H1 (cell line): ENCODE measurements around the gene TMEM156. TPM values are rescaled to one million over a fixed set of nuclear protein-coding genes. Genes with fewer than 3 reads are reported as not detected.

Source experiments
- CTCF ChIA-PET: fragments of 300-600 bp; sonication (Branson Sonifier 250); formaldehyde crosslinking; loops from one replicate; lab custom pipeline; 2021; ENCODE audit not compliant: partially characterized antibody; lab: Charles Lee
- POLR2A ChIA-PET: fragments of 300-600 bp; sonication (Branson Sonifier 250); formaldehyde crosslinking; loops from one replicate; lab custom pipeline; 2021; ENCODE audit warnings: inconsistent platforms; ENCODE audit not compliant: partially characterized antibody; lab: Charles Lee
- DNase-seq, 2 experiments: peaks; one replicate each; pipeline versions ENCODE4 v3.0.0 to v3.0.0-alpha.2; 2010 to 2022; ENCODE audit warnings: low spot score in 2 of 2, low read depth in 1 of 2, mixed read lengths in 1 of 2
- FAIRE-seq: peaks from 2 replicates; lab custom pipeline; 2011; peaks lifted over from hg19 to GRCh38; lab: Jason Lieb, UNC
- H2AFZ ChIP-seq: 2 replicates; pipeline ENCODE4 v1.8.1; 2012; ENCODE audit warnings: low read length, inconsistent platforms
- H2AK5ac ChIP-seq: 2 replicates; pipeline ENCODE4 v1.6.1; 2013; ENCODE audit warnings: low read depth, low read length
- H2BK120ac ChIP-seq: replicated peaks from 2 replicates; pipeline ENCODE3; 2013; ENCODE audit warnings: low read depth, low read length, inconsistent platforms
- H2BK12ac ChIP-seq: 2 replicates; pipeline ENCODE4 v1.6.1; 2013; ENCODE audit warnings: low read depth, low read length
- H2BK15ac ChIP-seq: 2 replicates; pipeline ENCODE4 v1.6.1; 2013; ENCODE audit warnings: low read length
- H2BK20ac ChIP-seq: 2 replicates; pipeline ENCODE4 v1.6.1; 2013; ENCODE audit warnings: low read length
- H2BK5ac ChIP-seq: 2 replicates; pipeline ENCODE4 v1.6.1; 2013; ENCODE audit warnings: low read depth, low read length
- H3K14ac ChIP-seq: 2 replicates; pipeline ENCODE4 v1.6.1; 2013; ENCODE audit warnings: inconsistent platforms; ENCODE audit not compliant: insufficient read length
- H3K18ac ChIP-seq: 2 replicates; pipeline ENCODE4 v1.6.1; 2013; ENCODE audit warnings: low read length; ENCODE audit errors: extremely low read depth
- H3K23ac ChIP-seq: 2 replicates; pipeline ENCODE4 v1.6.1; 2013; ENCODE audit warnings: inconsistent platforms; ENCODE audit not compliant: insufficient read length
- H3K23me2 ChIP-seq: 2 replicates; pipeline ENCODE4 v1.6.1; 2013; ENCODE audit warnings: low read depth, low read length
- H3K27ac ChIP-seq: 2 replicates; pipeline ENCODE4 v1.6.1; 2011; ENCODE audit warnings: low read depth, low read length, inconsistent platforms
- H3K27me3 ChIP-seq, 4 experiments: replicated peaks in 1 of 4; 1 replicate in 1 of 4; 2 replicates in 3 of 4; pipeline versions ENCODE4 v1.6.1 to v1.8.1; 2011 to 2013; ENCODE audit warnings: low read length in 3 of 4, mild to moderate bottlenecking in 3 of 4, inconsistent platforms in 2 of 4, mixed read lengths in 2 of 4, moderate library complexity in 1 of 4; ENCODE audit not compliant: control insufficient read depth in 3 of 4, insufficient read depth in 3 of 4; ENCODE audit errors: extremely low read depth in 1 of 4
- H3K36me3 ChIP-seq, 4 experiments: 2 replicates each; pipeline versions ENCODE4 v1.6.1 to v1.8.1; 2011 to 2013; ENCODE audit warnings: mild to moderate bottlenecking in 4 of 4, low read length in 3 of 4, moderate library complexity in 2 of 4, control low read depth in 1 of 4, inconsistent platforms in 1 of 4; ENCODE audit not compliant: insufficient read depth in 4 of 4, control insufficient read depth in 2 of 4
- H3K4ac ChIP-seq: replicated peaks from 2 replicates; pipeline ENCODE3; 2013; ENCODE audit warnings: low read length, low read depth, mixed read lengths, inconsistent platforms; ENCODE audit not compliant: insufficient read length
- H3K4me1 ChIP-seq, 4 experiments: replicated peaks in 1 of 4; 1 replicate in 1 of 4; 2 replicates in 3 of 4; pipeline versions ENCODE4 v1.6.1 to v1.8.1; 2011 to 2013; ENCODE audit warnings: low read length in 3 of 4, inconsistent platforms in 2 of 4, mixed read lengths in 1 of 4; ENCODE audit not compliant: insufficient read depth in 4 of 4, control insufficient read depth in 3 of 4
- H3K4me2 ChIP-seq, 2 experiments: 2 replicates each; pipeline versions ENCODE4 v1.6.1 to v1.8.1; 2011 to 2013; ENCODE audit warnings: low read depth in 2 of 2, low read length in 2 of 2, control low read depth in 1 of 2, inconsistent platforms in 1 of 2, mild to moderate bottlenecking in 1 of 2; ENCODE audit not compliant: insufficient read depth in 1 of 2
- H3K4me3 ChIP-seq, 4 experiments: fragments of 200-600, 300-600 bp in 1 of 4; sonication (generic), shearing (Covaris generic), sonication (Bioruptor Twin) in 1 of 4; 2 replicates each; pipeline versions ENCODE4 v1.5.1 to v1.8.1; 2011 to 2016; ENCODE audit warnings: low read length in 4 of 4, low read depth in 3 of 4, control low read depth in 2 of 4, inconsistent platforms in 2 of 4, mild to moderate bottlenecking in 2 of 4, mixed read lengths in 1 of 4, moderate library complexity in 1 of 4; ENCODE audit not compliant: insufficient read depth in 2 of 4; ENCODE audit errors: extremely low read depth in 1 of 4
- H3K56ac ChIP-seq: replicated peaks from 2 replicates; pipeline ENCODE3; 2013; ENCODE audit warnings: low read depth, mild to moderate bottlenecking, mixed read lengths, low read length, inconsistent platforms; ENCODE audit not compliant: insufficient read length
- H3K79me1 ChIP-seq: 2 replicates; pipeline ENCODE4 v1.6.1; 2013; ENCODE audit warnings: low read depth, low read length, control low read depth
- H3K79me2 ChIP-seq, 2 experiments: 2 replicates each; pipeline versions ENCODE4 v1.6.1 to v1.8.1; 2012 to 2013; ENCODE audit warnings: low read length in 2 of 2, mild to moderate bottlenecking in 2 of 2, inconsistent platforms in 1 of 2; ENCODE audit not compliant: insufficient read depth in 2 of 2, control insufficient read depth in 1 of 2
- H3K9ac ChIP-seq, 4 experiments: replicated peaks in 1 of 4; 1 replicate in 1 of 4; 2 replicates in 3 of 4; pipeline versions ENCODE4 v1.6.1 to v1.8.1; 2011 to 2013; ENCODE audit warnings: low read depth in 3 of 4, low read length in 3 of 4, control low read depth in 2 of 4, mild to moderate bottlenecking in 2 of 4, moderate library complexity in 2 of 4, inconsistent platforms in 1 of 4; ENCODE audit errors: extremely low read depth in 1 of 4
- H3K9me3 ChIP-seq, 2 experiments: 2 replicates each; pipeline versions ENCODE4 v1.6.1 to v1.8.1; 2012 to 2013; ENCODE audit warnings: mild to moderate bottlenecking in 2 of 2, moderate library complexity in 2 of 2, control low read depth in 1 of 2, inconsistent platforms in 1 of 2, low read depth in 1 of 2, low read length in 1 of 2, mixed read lengths in 1 of 2; ENCODE audit not compliant: insufficient read depth in 2 of 2
- H4K20me1 ChIP-seq, 2 experiments: replicated peaks in 1 of 2; 2 replicates each; pipeline versions ENCODE3 to v1.8.1; 2011 to 2013; ENCODE audit warnings: inconsistent platforms in 2 of 2, low read length in 2 of 2, mild to moderate bottlenecking in 1 of 2; ENCODE audit not compliant: insufficient read depth in 2 of 2, control insufficient read depth in 1 of 2
- H4K5ac ChIP-seq: 2 replicates; pipeline ENCODE4 v1.6.1; 2013; ENCODE audit warnings: low read length, low read depth, mixed read lengths, inconsistent platforms; ENCODE audit not compliant: insufficient read length
- H4K8ac ChIP-seq: 2 replicates; pipeline ENCODE4 v1.8.0; 2013; ENCODE audit warnings: mild to moderate bottlenecking, moderate library complexity, low read length, inconsistent platforms; ENCODE audit not compliant: insufficient read depth; ENCODE audit errors: extremely low read depth
- H4K91ac ChIP-seq: replicated peaks from 2 replicates; pipeline ENCODE3; 2013; ENCODE audit warnings: low read length, mixed read lengths, inconsistent platforms; ENCODE audit not compliant: insufficient read length
- EP300 ChIP-seq, 2 experiments: IDR thresholded peaks; 1 replicate in 1 of 2; 2 replicates in 1 of 2; pipeline ENCODE4 v1.6.1; 2011 to 2012; ENCODE audit warnings: low read depth in 2 of 2, low read length in 2 of 2, mild to moderate bottlenecking in 2 of 2, borderline replicate concordance in 1 of 2, inconsistent platforms in 1 of 2, moderate library complexity in 1 of 2
- KDM1A ChIP-seq: fragments of 200-600, 300-600 bp; sonication (generic); IDR thresholded peaks from 2 replicates; pipeline ENCODE4 v1.7.1; 2016; ENCODE audit warnings: mild to moderate bottlenecking, low read length, borderline replicate concordance
- WGBS, 2 experiments: shearing (Covaris generic) in 1 of 2; methylation state at CpG; one replicate each; pipeline versions ENCODE4 v1.1.6 to v1.1.7; 2013 to 2015; ENCODE audit warnings: low lambda C conversion rate in 2 of 2, mixed read lengths in 2 of 2, inconsistent platforms in 1 of 2, low coverage in 1 of 2, missing lambda C conversion rate in 1 of 2; ENCODE audit not compliant: insufficient replicate concordance in 2 of 2, insufficient coverage in 1 of 2, insufficient read length in 1 of 2; ENCODE audit errors: extremely low coverage in 1 of 2, missing lambda C conversion rate in 1 of 2; 5-methylcytosine and 5-hydroxymethylcytosine counted together
- polyA plus RNA-seq, 7 experiments: library from polyadenylated mRNA; depleted of rRNA in 3 of 7; stranded (reverse) in 5 of 7; unstranded in 2 of 7; fragments of >200 nt in 5 of 7; fragments of 200-250 nt in 2 of 7; gene quantifications; 1 replicate in 5 of 7; 2 replicates in 1 of 7; 4 replicates in 1 of 7; pipeline versions ENCODE4 v1.2.1 to v1.2.3, GENCODE V29; 2011 to 2013; ENCODE audit warnings: missing spikeins in 2 of 7, mixed read lengths in 2 of 7
- total RNA-seq: library from RNA; stranded (reverse); fragmentation: NEBNext Ultra II Directional; extraction: Animal tissue kit (Norgen Biotek cat#: 25700); gene quantifications from 2 replicates; pipeline ENCODE4 v1.2.1, GENCODE V29; 2021

Gene TMEM156
- total and polyA plus RNA-seq, 2 of the 8 experiments (the other 6 are each of a cell fraction or from before 2014, with no cell fraction given): not detected

GRCh38 chr4:39024311-39024865 lies 7.8 kb downstream of the TMEM156 start:
- no peak overlapping the region for H4K91ac ChIP-seq

More at GRCh38 chr4:39024311-39024865, 7.8 kb downstream of the TMEM156 start:
- H3K9me3 ChIP-seq: no peaks in the 10 kb centered on the region
- no peak overlapping the region for H4K5ac ChIP-seq
- no peak overlapping the region for H2BK120ac ChIP-seq
- no peak overlapping the region for H3K27ac ChIP-seq
- no peak overlapping the region for H3K18ac ChIP-seq
- no peak overlapping the region for H3K4ac ChIP-seq
- CTCF ChIA-PET: no interaction called here
- H3K36me3 ChIP-seq: no peaks in the 10 kb centered on the region
- no peak overlapping the region for H2AFZ ChIP-seq
- no peak overlapping the region for H3K56ac ChIP-seq
- DNase-seq (no peak), FAIRE-seq (no peak)
- H3K4me2 ChIP-seq: no peak overlapping the region
- H3K79me2 ChIP-seq: no peaks in the 10 kb centered on the region
- 96 to 100% methylated on average over 1 to 3 of the region's 3 CpGs for WGBS, 2 experiments
- H3K79me1 ChIP-seq: no peaks in the 10 kb centered on the region
- no peaks in the 10 kb centered on the region for H3K27me3 ChIP-seq
- H2BK15ac ChIP-seq: no peak overlapping the region
- H2BK12ac ChIP-seq: no peak overlapping the region
- H4K8ac ChIP-seq: no peak overlapping the region
- TF ChIP-seq EP300 (IDR thresholded peaks at IDR 0.05; ENCODE audit: borderline replicate concordance in 1 of 2, low read depth in 2 of 2, low read length in 2 of 2) (no peak), KDM1A (peak; percentile 28; the same call in 1 of the 2 replicates)
- H3K4me1 ChIP-seq: no peaks in the 10 kb centered on the region
- no peaks in the 10 kb centered on the region for H3K23me2 ChIP-seq
- H3K4me3 ChIP-seq: no peak overlapping the region
- POLR2A ChIA-PET: no interaction called here
- H2BK5ac ChIP-seq: no peak overlapping the region
- H3K9ac ChIP-seq: no peak overlapping the region
- no peak overlapping the region for H2AK5ac ChIP-seq
- H3K14ac ChIP-seq: no peak overlapping the region
- no peaks in the 10 kb centered on the region for H4K20me1 ChIP-seq
- H3K23ac ChIP-seq: no peak overlapping the region
- no peak overlapping the region for H2BK20ac ChIP-seq
